GM19468 (cell line): ENCODE measurements around the gene CSNK1G3.

Source experiments
- ATAC-seq: cut with Tn5 transposase; IDR thresholded peaks from one replicate; pipeline ENCODE4 v1.9.1; 2021; ENCODE audit warnings: mild to moderate bottlenecking, moderate library complexity, moderate number of reproducible peaks; ENCODE audit not compliant: unreplicated experiment; ENCODE audit errors: extremely low read depth

Gene CSNK1G3

DNA sequence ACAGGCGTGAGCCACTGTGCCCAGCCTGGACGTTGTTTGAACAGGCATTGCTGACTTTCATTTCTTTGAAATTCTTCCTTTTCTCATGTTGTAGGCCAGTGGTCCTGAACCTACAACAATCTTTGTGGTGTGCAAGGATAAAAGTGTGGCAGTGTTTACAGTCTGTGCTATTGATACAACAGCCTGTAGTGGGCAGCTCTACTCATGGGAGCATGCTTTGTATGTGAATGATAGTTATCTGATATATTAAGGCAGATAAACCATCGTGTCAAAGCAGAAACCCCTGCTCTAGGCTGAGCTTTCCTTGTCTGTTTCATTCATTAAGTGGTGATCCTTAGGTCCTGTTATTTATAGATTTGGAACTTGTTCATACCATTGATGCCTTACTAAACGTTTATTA is 42.6 kb downstream of the CSNK1G3 start:
- ATAC-seq: no peak

DNA sequence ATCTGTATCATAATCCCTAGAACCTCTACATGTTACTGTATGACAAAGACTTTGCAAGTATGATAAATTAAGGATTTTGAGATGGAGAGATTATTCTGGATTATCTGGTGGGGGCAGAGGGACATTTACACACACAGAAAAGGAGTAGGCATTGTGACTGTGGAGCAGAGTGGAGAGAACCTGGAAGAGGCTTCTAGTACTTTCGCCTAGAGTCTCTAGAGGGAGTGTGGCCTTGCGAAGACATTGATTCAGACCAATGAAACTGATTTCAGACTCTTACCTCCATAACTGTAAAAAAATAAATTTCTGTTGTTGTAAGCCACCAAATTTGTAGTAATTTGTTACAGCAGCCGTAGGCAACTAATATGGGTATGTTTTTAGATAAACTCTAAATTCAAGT is 45.9 kb downstream of the CSNK1G3 start:
- no peak for ATAC-seq

GRCh38 chr5:123558762-123559433 is 46.9 kb downstream of the CSNK1G3 start:
- no peak for ATAC-seq

DNA sequence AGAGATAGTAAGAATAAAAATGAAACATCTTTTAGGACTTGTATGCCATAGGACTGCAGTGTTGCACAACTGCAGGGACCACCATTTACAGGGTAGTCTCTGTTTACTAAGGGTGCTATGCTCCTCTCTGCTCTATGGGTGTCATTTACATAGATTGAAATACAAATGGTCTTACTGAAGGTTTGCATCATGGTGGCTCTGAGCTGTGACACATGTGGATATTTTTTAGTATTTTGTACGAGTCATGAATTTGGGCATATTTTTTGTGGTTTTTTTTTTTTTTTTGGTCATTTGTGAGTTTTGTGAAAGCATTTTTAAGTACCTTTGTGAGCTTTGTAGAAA is 47.4 kb downstream of the CSNK1G3 start:
- no peak for ATAC-seq

DNA sequence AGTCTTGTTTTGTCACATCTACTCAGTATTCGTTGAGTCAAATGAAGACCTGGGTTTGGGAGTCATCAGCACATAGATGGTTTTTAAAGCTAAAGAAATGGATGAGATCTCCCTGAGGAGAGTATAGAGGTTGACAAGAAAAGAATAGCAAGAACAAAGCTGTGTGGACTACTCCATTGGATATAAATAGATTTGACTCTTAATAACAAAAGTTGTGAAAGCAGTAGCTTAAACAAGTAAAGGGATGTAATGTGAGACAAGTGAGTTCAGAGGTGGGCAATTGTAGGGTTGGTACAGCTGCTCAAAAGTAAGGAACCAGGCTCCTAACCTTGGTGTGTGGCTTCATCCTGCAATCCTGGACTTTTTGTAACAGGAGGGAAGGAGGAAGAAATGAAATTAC is 49.3 kb downstream of the CSNK1G3 start:
- no peak for ATAC-seq

DNA sequence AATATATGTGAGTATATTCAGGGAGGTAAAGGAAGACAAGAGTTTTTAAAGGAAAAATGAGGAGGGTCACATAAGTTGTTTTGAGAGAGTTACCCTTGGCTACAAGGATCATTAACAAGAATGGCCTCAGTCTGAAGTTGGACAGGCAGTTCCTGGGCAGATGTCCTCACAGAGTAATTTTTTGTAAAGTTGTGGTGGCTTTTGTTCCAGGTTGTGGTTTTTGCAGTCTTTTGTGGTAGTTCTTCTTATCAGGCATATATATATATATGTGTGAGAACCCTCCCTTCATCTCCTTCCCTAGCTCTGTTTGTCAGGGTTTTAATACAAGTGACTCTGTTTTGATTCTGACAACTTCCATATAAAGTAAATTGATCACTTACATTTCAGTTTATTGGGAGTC is 60.0 kb downstream of the CSNK1G3 start:
- no peak for ATAC-seq

DNA sequence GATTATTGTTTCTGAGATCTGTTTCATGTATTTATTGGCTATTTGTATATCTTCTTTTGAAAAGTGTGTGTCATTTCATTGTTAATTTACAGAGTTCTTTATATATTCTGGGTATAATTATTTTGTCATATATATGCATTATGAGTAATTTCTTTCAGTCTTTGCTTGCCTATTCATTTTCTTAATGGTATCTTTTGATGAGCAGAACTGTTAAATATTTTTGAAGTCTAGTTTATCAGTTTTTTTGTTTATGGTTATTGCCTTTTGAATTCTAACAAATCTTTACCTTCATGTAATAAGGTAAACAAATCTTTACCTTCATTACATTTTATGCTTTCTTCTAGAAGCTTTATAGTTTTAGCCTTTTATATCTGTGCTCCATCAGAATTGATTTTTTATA is 66.4 kb downstream of the CSNK1G3 start:
- ATAC-seq: no peak

- no peak for ATAC-seq
Observed at GRCh38 chr5:123579410-123579809, 67.4 kb downstream of the CSNK1G3 start.

DNA sequence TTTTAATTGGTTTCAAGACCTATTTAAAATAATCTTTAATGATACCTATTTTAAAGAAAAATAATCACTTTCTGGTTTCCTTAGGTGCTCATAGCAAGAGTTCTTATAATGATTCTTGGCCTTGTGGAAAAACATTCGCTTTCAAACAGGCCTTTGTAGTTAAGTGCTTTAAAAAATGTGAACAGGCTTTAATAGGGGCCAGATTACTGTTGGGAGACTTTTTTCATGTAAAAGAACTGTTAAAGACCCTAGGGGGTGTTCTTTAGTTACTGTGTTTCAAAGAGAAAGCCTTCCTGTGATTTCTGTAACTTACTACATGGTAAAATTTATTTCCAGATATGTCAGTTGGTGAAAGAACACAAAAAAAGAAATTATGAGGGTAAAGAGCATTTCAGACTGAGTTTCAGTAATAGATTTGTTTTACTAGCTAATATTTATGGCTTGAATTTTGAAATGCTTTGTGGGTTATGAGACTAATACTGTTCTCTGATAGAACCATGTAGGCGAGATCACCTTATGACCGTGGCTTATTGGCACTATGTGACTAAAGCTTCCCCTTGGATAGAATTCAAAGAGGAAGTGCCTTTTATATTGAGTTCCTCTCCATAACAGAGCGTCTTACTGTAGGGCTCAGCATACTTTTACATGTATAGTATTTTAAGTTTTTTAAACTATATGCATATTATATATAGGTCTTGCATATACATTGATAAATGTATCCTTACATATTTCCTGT is 70.7 kb downstream of the CSNK1G3 start:
- no peak for ATAC-seq

GRCh38 chr5:123585871-123586270 is 73.9 kb downstream of the CSNK1G3 start:
- no peak for ATAC-seq

- ATAC-seq: no peak
Observed at GRCh38 chr5:123594434-123594833, 82.5 kb downstream of the CSNK1G3 start.

DNA sequence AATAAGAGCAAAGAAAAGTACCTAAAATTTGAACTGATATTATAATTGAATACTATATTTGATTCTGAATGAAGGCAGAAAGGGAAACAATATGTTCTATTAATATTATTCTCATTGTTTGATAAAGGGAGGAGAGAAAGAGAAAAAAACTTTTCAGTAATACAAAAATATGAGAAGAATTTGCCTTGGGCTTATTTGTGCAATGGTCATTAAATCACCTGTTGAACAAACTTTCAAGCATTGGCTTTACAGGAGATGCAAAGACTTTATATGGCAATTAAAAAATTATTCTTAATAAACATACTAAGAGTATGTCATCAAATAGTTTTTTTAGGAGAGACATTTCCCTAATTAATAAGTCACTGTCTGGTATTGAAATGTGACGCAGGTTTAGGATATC is 85.0 kb downstream of the CSNK1G3 start:
- no peak for ATAC-seq

DNA sequence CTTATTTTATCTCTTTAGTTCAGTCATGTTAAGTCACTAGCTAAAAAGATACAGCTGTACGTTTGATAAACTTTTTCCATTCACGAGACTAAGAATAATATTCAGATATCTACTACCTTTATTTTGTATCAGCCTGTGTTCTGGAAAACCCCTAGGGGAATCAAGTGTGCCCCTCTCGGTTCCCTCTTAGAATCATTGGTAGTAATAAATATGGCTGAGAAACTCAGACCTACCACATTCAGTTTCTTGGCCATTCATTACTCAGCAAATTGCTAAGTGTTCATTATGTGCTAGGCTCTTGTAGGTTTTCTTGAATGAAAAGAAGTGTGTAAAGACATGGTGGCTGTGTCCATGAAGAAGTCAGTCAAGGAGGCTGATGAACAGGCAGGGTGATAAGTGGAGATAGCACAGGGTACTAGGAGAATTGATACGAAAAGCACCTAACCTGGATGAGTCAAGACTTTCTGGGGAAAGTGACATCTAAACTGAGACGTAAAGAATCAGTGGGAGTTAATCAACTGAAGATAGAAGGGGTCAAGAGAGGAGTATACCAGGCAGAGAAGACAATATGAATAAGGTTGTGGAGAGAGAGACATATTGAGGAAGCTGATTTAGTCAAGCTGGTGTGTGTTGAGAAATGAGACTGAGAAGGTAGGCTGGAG is 86.2 kb downstream of the CSNK1G3 start:
- no peak for ATAC-seq

DNA sequence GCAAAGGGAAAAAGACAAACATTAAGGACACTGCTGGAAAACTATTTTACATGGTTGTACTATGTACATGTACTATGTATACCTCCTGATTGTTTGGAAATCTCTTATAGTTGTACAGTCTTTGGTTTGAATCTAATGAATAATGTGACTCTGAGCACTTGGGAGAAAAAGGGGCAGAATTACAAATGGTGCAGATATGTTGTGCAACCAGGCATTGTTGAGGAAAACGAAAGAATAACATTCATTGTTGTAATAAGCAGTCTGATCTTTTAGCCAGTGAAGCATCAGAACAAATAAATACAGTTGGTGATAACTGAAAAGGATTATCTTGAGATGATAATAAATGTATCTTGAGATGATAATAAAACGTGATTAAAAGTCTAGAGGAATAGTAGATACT is 87.2 kb downstream of the CSNK1G3 start:
- no peak for ATAC-seq

GRCh38 chr5:123601610-123602009 is 89.6 kb downstream of the CSNK1G3 start:
- ATAC-seq: no peak

GRCh38 chr5:123605822-123606221 is 93.8 kb downstream of the CSNK1G3 start:
- ATAC-seq: no peak

DNA sequence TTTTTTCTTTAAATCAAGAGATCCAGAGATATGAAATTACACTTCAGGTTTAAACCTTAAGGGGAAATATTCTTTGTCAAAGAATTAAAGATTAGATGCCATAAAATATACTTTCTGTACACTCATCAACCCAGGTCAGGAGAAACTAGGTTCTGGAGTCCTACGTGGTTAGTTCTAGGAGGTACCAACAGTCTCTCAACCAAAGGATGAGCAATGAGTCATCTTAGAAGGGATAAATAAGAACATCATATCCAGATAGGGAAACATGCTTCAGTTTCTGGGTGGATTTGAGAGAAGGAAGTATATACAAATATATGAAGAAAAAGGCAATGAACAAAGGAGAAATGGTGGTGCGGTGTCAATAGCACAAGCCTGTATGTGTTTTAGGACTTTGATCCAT is 98.2 kb downstream of the CSNK1G3 start:
- ATAC-seq: no peak

GRCh38 chr5:123610665-123611405 is 98.9 kb downstream of the CSNK1G3 start:
- no peak for ATAC-seq

DNA sequence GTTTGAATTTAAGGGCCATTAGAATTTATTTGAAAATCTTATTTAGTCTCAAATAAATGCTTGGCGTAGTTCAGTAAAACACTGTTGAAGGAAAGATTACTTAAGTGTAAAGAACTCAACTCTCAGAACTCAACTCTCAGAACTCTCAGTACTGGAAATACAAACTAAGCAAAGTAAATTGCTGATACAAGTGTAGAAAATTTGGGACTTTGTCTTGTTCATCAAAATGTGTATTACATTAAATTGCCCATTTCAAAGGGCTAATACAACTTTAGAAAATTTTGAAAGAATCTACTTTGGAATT is 99.4 kb downstream of the CSNK1G3 start:
- ATAC-seq: no peak

DNA sequence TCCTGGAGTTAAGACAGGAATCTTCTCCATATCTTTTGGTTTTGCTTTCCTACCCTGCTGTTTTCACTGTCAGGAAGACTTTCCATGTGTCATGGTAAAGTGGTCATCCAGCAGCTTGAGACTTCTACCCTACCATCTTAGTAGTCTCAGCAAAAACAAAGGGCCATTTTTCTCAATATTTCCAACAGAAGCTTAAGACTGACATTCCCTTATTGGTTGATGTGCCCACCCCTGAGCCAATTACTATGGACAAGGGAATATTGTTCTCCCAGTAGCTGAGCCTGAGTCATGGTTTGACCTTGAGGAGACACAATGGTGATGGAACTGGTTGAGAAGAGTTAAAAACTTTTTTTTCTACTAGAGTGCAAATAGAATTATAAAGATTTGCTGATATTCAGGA is 105.6 kb downstream of the CSNK1G3 start:
- ATAC-seq: no peak

DNA sequence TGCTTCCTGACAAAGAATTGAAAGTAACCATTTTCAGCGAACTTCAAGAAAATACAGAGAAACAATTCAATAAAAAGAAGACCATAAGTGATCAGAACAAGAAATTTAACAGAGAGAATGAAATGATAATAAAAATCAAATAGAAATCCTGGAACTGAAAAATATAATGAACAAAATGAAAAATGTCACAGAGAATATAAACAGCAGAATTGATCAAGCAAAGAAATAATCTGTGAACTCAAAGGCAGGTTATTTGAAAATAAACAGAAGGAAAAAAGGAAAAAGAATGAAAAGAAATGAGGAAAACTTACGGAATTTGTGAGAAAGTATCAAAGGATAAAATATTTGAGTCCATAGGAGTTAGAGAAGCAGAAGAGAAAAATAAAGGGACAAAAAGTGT is 114.1 kb downstream of the CSNK1G3 start:
- ATAC-seq: no peak
